ENCODE measurements around the gene MRPS7. TPM values are rescaled to one million over a fixed set of nuclear protein-coding genes. Genes with fewer than 3 reads are reported as not detected.

Gene MRPS7
- total and polyA plus RNA-seq, 9 of the 15 experiments (the other 6 are each of a cell fraction or from before 2014, with no cell fraction given): 107 to 244 (median 132) TPM

GRCh38 chr17:75240394-75241142 is 21.1 kb upstream of the MRPS7 start (continued):
- TF ChIP-seq RERE (CRISPR knock-in tag; IDR thresholded peaks at IDR 0.05; ENCODE audit: borderline replicate concordance) (no peak), ETS1 (conservative IDR thresholded peaks at IDR 0.05; ENCODE audit: control insufficient read depth, low read depth, low read length) (peak; percentile 45; the same call in 1 of the 2 replicates), DDX20 (tag; IDR thresholded peaks at IDR 0.05; ENCODE audit: low read depth) (no peak), HLTF (IDR thresholded peaks at IDR 0.05) (no peak), GATAD2A (IDR thresholded peaks at IDR 0.05) (peak; percentile 51; the same call in 1 of the 2 replicates), ZNF778 (CRISPR knock-in tag; IDR thresholded peaks at IDR 0.05) (no peak), PURB (CRISPR knock-in tag; IDR thresholded peaks at IDR 0.05; ENCODE audit: low read depth) (no peak), GTF2B (IDR thresholded peaks at IDR 0.05; ENCODE audit: extremely low read depth, insufficient read length) (no peak), ZNF121 (CRISPR knock-in tag; conservative IDR thresholded peaks at IDR 0.05) (no peak), TBP (optimal IDR thresholded peaks at IDR 0.05; ENCODE audit: low read depth, low read length) (no peak), ZZZ3 (IDR thresholded peaks at IDR 0.05) (peak; percentile 55; the same call in 1 of the 2 replicates), RBM34 (IDR thresholded peaks at IDR 0.05; ENCODE audit: borderline replicate concordance, insufficient read depth, low read length) (no peak), ETV5 (CRISPR knock-in tag; IDR thresholded peaks at IDR 0.05; ENCODE audit: low read depth) (no peak), ZFP30 (CRISPR knock-in tag; IDR thresholded peaks at IDR 0.05; ENCODE audit: borderline replicate concordance) (no peak), ZNF354B (CRISPR knock-in tag; IDR thresholded peaks at IDR 0.05) (no peak), ZBED1 (IDR thresholded peaks at IDR 0.05) (no peak), HDAC3 (IDR thresholded peaks at IDR 0.05; ENCODE audit: borderline replicate concordance, partially characterized antibody) (no peak), E2F3 (CRISPR knock-in tag; IDR thresholded peaks at IDR 0.05) (no peak), DEAF1 (CRISPR knock-in tag; IDR thresholded peaks at IDR 0.05) (peak; percentile 41; the same call in 1 of the 2 replicates), POLR2G (IDR thresholded peaks at IDR 0.05; ENCODE audit: low read depth, low read length) (peak; percentile 67)

Measured in K562 (cell line).